ENCODE results near the gene TDRD12. TPM values are rescaled to one million over a fixed set of nuclear protein-coding genes. Genes with fewer than 3 reads are reported as not detected.
"Not testable (repeated sequence)": the region's sequence is repeated elsewhere in the genome, so short reads cannot be mapped to it uniquely, and the experiment has no call there.

The TDRD12 gene
- total RNA-seq, 1 donor from 2014 or later: 0.07 TPM

DNA sequence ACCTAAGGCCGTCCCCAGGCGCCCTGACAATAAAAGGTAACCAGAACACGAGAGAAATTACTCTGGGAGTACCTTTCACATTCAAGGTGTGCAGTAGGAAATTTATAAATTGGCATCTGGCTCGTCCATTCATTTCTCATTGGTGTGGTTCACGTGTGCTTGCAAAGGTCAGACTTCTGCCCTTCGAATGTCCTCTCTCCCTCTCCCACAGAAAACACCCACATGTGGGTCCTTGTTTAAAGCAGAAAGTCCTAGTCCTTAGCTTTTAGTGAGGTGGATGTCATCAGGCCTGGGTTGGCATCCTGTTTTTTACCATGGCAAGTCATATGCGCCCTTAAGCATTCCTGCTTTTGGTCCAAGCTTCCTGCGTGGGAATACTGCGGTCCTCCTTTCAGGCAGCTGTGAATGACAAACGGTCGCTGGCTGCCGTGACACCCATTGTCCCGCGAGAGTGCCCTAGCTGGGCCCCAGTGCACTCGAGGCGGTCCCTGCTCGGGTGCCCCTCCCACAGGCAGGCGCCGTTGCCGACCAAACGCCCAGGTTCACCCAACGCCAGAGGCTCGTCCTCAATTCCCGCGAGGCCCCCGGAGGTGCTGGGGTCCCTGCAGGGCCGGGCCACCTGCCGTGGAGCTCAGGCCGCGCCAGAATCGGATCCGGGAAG is 28.1 kb upstream of the TDRD12 start, which contains the start of gene NUDT19:
TSS of gene NUDT19 (plus strand) at position 531 of the 661 bp plus-strand sequence. CDS start 140 bp downstream, outside the sequence.
- H3K27ac Mint-ChIP-seq: no peak within 1 kb of the TSS
- H3K4me3 Mint-ChIP-seq: peak within 1 kb of the TSS; percentile 82
- peaks cover 10% of the 10 kb centered on the region for H3K9me3 Mint-ChIP-seq
- peaks cover 6% of the 10 kb centered on the region for H3K4me1 ChIP-seq
- no peaks in the 10 kb centered on the region for H4K20me1 ChIP-seq (ENCODE audit: low read depth)
- no peaks in the 10 kb centered on the region for H3K9me3 ChIP-seq (ENCODE audit: low read depth)
- H3K79me2 ChIP-seq (ENCODE audit: low read depth): peaks cover 11% of the 10 kb centered on the region
- peaks cover 16% of the 10 kb centered on the region for H3K4me1 Mint-ChIP-seq
- H3F3A ChIP-seq (ENCODE audit: low read depth): no peaks in the 10 kb centered on the region
- no peaks in the 10 kb centered on the region for H3K36me3 ChIP-seq
- TF ChIP-seq, protein P1, sequence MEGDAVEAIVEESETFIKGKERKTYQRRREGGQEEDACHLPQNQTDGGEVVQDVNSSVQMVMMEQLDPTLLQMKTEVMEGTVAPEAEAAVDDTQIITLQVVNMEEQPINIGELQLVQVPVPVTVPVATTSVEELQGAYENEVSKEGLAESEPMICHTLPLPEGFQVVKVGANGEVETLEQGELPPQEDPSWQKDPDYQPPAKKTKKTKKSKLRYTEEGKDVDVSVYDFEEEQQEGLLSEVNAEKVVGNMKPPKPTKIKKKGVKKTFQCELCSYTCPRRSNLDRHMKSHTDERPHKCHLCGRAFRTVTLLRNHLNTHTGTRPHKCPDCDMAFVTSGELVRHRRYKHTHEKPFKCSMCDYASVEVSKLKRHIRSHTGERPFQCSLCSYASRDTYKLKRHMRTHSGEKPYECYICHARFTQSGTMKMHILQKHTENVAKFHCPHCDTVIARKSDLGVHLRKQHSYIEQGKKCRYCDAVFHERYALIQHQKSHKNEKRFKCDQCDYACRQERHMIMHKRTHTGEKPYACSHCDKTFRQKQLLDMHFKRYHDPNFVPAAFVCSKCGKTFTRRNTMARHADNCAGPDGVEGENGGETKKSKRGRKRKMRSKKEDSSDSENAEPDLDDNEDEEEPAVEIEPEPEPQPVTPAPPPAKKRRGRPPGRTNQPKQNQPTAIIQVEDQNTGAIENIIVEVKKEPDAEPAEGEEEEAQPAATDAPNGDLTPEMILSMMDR (IDR thresholded peaks at IDR 0.05): no peak
- TF ChIP-seq EZH2 (IDR thresholded peaks at IDR 0.05): no peak
- no peak for TF ChIP-seq EZH2phosphoT487 (IDR thresholded peaks at IDR 0.05)
- H3K36me3 Mint-ChIP-seq: peaks cover 6% of the 10 kb centered on the region
- H3K4me2 ChIP-seq: peak within 1 kb of the TSS; percentile 72
- peak within 1 kb of the TSS; percentile 77 for H2AFZ ChIP-seq (replicated peaks)
- no peak within 1 kb of the TSS for H3K27ac ChIP-seq
- H3K27me3 ChIP-seq: peaks cover 26% of the 10 kb centered on the region
- peaks cover 24% of the 10 kb centered on the region for H3K27me3 Mint-ChIP-seq (ENCODE audit: insufficient read depth, low read depth)
- DNase-seq (ENCODE audit: low spot score): peak; percentile 65
- peak within 1 kb of the TSS; percentile 44 for H3K4me3 ChIP-seq
- H3K9ac ChIP-seq: no peak within 1 kb of the TSS

DNA sequence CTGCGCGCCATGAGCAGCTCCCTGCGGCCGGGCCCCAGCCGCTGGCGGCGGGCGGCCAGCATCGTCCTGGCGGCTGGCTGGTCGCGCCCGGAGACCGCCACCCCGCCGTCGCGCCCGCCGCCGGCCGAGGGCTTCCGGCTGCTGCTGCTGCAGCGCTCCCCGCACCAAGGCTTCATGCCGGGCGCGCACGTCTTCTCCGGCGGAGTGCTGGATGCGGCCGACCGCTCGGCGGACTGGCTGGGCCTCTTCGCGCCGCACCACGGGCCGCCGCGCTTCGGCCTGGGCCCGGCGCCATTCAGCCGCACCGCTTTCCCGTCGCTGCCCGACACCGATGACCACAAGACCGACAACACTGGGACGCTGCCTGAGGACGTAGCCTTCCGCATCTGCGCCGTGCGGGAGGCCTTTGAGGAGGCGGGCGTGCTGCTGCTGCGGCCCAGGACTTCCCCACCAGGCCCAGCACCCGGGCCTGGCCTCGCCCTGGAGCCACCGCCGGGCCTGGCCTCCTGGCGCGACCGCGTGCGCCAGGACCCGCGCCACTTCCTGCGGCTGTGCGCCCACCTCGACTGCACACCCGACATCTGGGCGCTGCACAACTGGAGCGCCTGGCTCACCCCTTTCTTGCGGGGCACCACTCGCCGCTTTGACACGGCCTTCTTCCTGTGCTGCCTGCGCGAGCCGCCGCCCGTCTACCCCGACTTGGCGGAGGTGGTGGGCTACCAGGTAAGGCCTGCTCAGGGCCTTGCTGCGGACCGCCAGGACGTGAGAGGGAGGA is 27.4 kb upstream of the TDRD12 start:
- Histone ChIP-seq H3K4me1 (peaks cover 6% of the 10 kb centered on the region), H3K4me3 (peak overlapping the region; percentile 44), H3K36me3 (no peaks in the 10 kb centered on the region), H3K4me2 (peak overlapping the region; percentile 72), H3K27ac (no peak overlapping the region), H3K79me2 (ENCODE audit: low read depth) (peaks cover 11% of the 10 kb centered on the region), H3K9ac (no peak overlapping the region), H4K20me1 (ENCODE audit: low read depth) (no peaks in the 10 kb centered on the region), H3K9me3 (ENCODE audit: low read depth) (no peaks in the 10 kb centered on the region), H3K27me3 (peaks cover 26% of the 10 kb centered on the region), H3F3A (ENCODE audit: low read depth) (no peaks in the 10 kb centered on the region), H2AFZ (replicated peaks) (peak overlapping the region; percentile 77)
- peak; percentile 73 for DNase-seq (ENCODE audit: low spot score)
- Mint-ChIP-seq H3K9me3 (peaks cover 10% of the 10 kb centered on the region), H3K27me3 (ENCODE audit: insufficient read depth, low read depth) (peaks cover 22% of the 10 kb centered on the region), H3K4me3 (peak overlapping the region; percentile 82), H3K36me3 (peaks cover 6% of the 10 kb centered on the region), H3K4me1 (peaks cover 16% of the 10 kb centered on the region), H3K27ac (no peak overlapping the region)
- TF ChIP-seq EZH2phosphoT487 (IDR thresholded peaks at IDR 0.05) (no peak), EZH2 (IDR thresholded peaks at IDR 0.05) (peak; percentile 51)

DNA sequence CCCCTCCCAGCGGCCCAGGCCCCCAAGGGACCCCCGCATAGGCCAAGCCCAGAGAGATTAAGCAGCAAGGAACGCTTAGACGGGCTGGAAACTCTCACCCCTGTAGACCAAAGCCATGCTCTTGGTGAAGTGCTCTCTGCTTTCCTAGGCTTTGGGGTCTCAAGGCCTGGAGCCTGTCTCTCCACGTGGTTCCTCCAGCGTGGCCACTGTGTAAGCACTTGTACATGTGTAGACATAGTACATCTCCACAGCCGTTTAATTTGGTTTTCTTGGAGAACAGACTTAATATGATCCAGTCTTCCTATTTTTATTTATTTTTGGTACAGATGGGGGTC is 26.9 kb upstream of the TDRD12 start:
- Histone ChIP-seq H3K4me3 (peak overlapping the region; percentile 44), H3K79me2 (ENCODE audit: low read depth) (peaks cover 11% of the 10 kb centered on the region), H3K4me2 (peak overlapping the region; percentile 72), H3F3A (ENCODE audit: low read depth) (no peaks in the 10 kb centered on the region), H3K27me3 (peaks cover 26% of the 10 kb centered on the region), H4K20me1 (ENCODE audit: low read depth) (no peaks in the 10 kb centered on the region), H3K27ac (no peak overlapping the region), H2AFZ (replicated peaks) (peak overlapping the region; percentile 77), H3K36me3 (no peaks in the 10 kb centered on the region), H3K9me3 (ENCODE audit: low read depth) (no peaks in the 10 kb centered on the region), H3K9ac (no peak overlapping the region), H3K4me1 (peaks cover 6% of the 10 kb centered on the region)
- DNase-seq (ENCODE audit: low spot score): no peak
- Mint-ChIP-seq H3K27me3 (ENCODE audit: insufficient read depth, low read depth) (peaks cover 21% of the 10 kb centered on the region), H3K36me3 (peaks cover 10% of the 10 kb centered on the region), H3K4me3 (peak overlapping the region; percentile 82), H3K27ac (peak overlapping the region; percentile 79), H3K4me1 (peaks cover 16% of the 10 kb centered on the region), H3K9me3 (peaks cover 10% of the 10 kb centered on the region)
- no peak for TF ChIP-seq EZH2 (IDR thresholded peaks at IDR 0.05)
- TF ChIP-seq EZH2phosphoT487 (IDR thresholded peaks at IDR 0.05): no peak
- TF ChIP-seq, protein P1 (IDR thresholded peaks at IDR 0.05): no peak

DNA sequence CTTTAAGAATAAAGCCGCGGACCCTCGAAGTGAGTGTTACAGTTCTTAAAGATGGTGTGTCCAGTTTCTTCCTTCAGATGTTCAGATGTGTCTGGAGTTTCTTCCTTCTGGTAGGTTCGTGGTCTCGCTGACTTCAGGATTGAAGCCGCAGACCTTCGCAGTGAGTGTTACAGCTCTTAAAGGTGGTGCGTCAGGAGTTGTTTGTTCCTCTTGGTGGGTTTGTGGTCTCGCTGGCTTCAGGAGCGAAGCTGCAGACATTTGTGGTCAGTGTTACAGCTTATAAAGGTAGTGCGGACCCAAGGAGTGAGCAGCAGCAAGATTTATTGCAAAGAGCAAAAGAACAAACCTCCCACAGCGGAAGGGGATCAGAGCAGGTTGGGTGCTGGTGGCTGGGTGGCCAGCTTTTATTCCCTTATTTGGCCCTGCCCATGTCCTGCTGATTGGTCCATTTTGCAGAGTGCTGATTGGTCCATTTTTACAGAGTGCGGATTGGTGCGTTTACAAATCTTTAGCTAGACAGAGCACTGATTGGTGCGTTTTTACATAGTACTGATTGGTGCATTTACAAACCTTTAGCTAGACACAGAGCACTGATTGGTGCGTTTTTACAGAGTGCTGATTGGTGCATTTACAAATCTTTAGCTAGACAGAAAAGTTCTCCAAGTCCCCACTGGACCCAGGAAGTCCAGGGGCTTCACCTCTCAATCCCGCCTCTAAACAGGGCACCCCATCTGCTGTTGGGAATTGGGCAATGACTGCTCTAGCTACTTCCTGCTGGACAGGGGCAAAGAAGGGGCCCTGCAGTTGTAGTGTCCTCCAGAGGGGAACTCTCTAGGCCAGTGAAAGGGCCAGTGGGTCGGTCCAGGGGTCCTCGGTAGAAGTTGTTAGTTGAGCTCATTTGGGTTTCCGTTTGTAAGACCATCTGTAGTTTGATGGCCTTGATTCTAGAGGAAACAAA is 26.1 kb upstream of the TDRD12 start:
- H3K27ac Mint-ChIP-seq; H3F3A ChIP-seq (ENCODE audit: low read depth); H3K36me3 ChIP-seq; H4K20me1 ChIP-seq (ENCODE audit: low read depth); H3K4me1 ChIP-seq; H2AFZ ChIP-seq (replicated peaks); H3K27ac ChIP-seq; H3K9me3 Mint-ChIP-seq; H3K9me3 ChIP-seq (ENCODE audit: low read depth); DNase-seq (ENCODE audit: low spot score); H3K9ac ChIP-seq: not testable (repeated sequence)
- H3K27me3 Mint-ChIP-seq (ENCODE audit: insufficient read depth, low read depth): peaks cover 21% of the 10 kb centered on the region
- Histone ChIP-seq H3K4me2 (peak overlapping the region; percentile 72), H3K79me2 (ENCODE audit: low read depth) (peaks cover 11% of the 10 kb centered on the region), H3K4me3 (peak overlapping the region; percentile 44), H3K27me3 (peaks cover 26% of the 10 kb centered on the region)
- H3K4me3 Mint-ChIP-seq: peak overlapping the region; percentile 82
- peaks cover 16% of the 10 kb centered on the region for H3K4me1 Mint-ChIP-seq
- H3K36me3 Mint-ChIP-seq: peaks cover 14% of the 10 kb centered on the region

DNA sequence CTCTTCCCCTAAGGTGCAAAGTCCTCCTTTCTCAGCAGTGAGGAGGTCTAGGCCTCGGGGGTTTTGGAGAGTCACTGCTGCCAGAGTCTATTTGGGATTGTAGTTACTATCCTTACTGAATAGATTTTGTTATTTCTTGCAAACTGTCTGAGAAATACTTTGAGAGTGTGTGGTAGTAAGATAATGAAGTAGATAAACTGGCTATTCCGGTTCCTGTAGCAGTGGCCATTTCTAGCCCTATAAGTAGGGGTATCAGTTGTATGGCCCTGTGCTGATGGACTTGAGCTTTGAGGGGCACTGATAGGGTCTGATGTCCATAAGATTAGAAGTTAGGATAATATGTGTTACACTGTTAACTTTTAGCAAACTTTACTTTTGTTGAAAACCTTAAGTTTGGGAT is 25.3 kb upstream of the TDRD12 start:
- not testable (repeated sequence) for H3K27ac ChIP-seq; H3K4me2 ChIP-seq; H3F3A ChIP-seq (ENCODE audit: low read depth); H4K20me1 ChIP-seq (ENCODE audit: low read depth); H3K4me3 ChIP-seq; H3K9ac ChIP-seq; H2AFZ ChIP-seq (replicated peaks); H3K27ac Mint-ChIP-seq; DNase-seq (ENCODE audit: low spot score); H3K4me1 ChIP-seq; H3K36me3 ChIP-seq; H3K9me3 ChIP-seq (ENCODE audit: low read depth)
- Histone ChIP-seq H3K79me2 (ENCODE audit: low read depth) (peaks cover 11% of the 10 kb centered on the region), H3K27me3 (peaks cover 26% of the 10 kb centered on the region)
- H3K9me3 Mint-ChIP-seq: peaks cover 12% of the 10 kb centered on the region
- H3K27me3 Mint-ChIP-seq (ENCODE audit: insufficient read depth, low read depth): peaks cover 19% of the 10 kb centered on the region
- peak overlapping the region; percentile 27 for H3K4me3 Mint-ChIP-seq
- H3K36me3 Mint-ChIP-seq: peaks cover 14% of the 10 kb centered on the region
- H3K4me1 Mint-ChIP-seq: peaks cover 16% of the 10 kb centered on the region
